ENCODE data around the gene ILDR1.

ILDR1 gene

GRCh38 chr3:122014741-122015140, 7.3 kb downstream of the ILDR1 start:
- DNase-seq = no peak

- DNase-seq = no peak
These were observed 8.6 kb downstream of the ILDR1 start for GRCh38 chr3:122013448-122013925.

- DNase-seq = no peak
These were observed 9.2 kb downstream of the ILDR1 start for GRCh38 chr3:122012821-122013220.

- no peak for DNase-seq
These were observed 10.7 kb downstream of the ILDR1 start for GRCh38 chr3:122011396-122011795.

GRCh38 chr3:122010506-122010905, 11.5 kb downstream of the ILDR1 start:
- no peak for DNase-seq

GRCh38 chr3:122008166-122008565, 13.9 kb downstream of the ILDR1 start:
- no peak for DNase-seq

- DNase-seq = no peak
These were observed 15.8 kb downstream of the ILDR1 start for GRCh38 chr3:122006267-122006666.

GRCh38 chr3:122004991-122005565, 17.0 kb downstream of the ILDR1 start:
- peak; percentile 35 to 42 for DNase-seq

GRCh38 chr3:122004107-122004506, 17.9 kb downstream of the ILDR1 start:
- DNase-seq = no peak

- DNase-seq = no peak
These were observed 18.4 kb downstream of the ILDR1 start for GRCh38 chr3:122003606-122004005.

GRCh38 chr3:122003112-122003511, 18.9 kb downstream of the ILDR1 start:
- no peak for DNase-seq

GRCh38 chr3:122002611-122003010, 19.4 kb downstream of the ILDR1 start:
- no peak for DNase-seq

GRCh38 chr3:122001892-122002291, 20.2 kb downstream of the ILDR1 start:
- DNase-seq = no peak

- DNase-seq = no peak
These were observed 21.0 kb downstream of the ILDR1 start for GRCh38 chr3:122000936-122001605.

- no peak for DNase-seq
These were observed 22.1 kb downstream of the ILDR1 start for GRCh38 chr3:121999931-122000330.

- DNase-seq = no peak
These were observed 23.2 kb downstream of the ILDR1 start for GRCh38 chr3:121998611-121999473.

- DNase-seq = no peak
These were observed 23.9 kb downstream of the ILDR1 start for GRCh38 chr3:121998030-121998580.

GRCh38 chr3:121997372-121997771, 24.7 kb downstream of the ILDR1 start:
- DNase-seq = no peak

GRCh38 chr3:121996441-121996840, 25.6 kb downstream of the ILDR1 start:
- DNase-seq = no peak

GRCh38 chr3:121995161-121996137, 26.6 kb downstream of the ILDR1 start:
- DNase-seq = peak; percentile 34

- DNase-seq = no peak
These were observed 27.5 kb downstream of the ILDR1 start for GRCh38 chr3:121994551-121994950.

Data from activated T-cell treated with anti-CD3 and anti-CD28 coated beads, Interleukin-2, amount 50 U/mL, for 48 hours (primary cell).